Measurements from ENCODE around the gene TMEM151A.
"Not testable (repeated sequence)": the region's sequence is repeated elsewhere in the genome, so short reads cannot be mapped to it uniquely, and the experiment has no call there.

Gene TMEM151A

DNA sequence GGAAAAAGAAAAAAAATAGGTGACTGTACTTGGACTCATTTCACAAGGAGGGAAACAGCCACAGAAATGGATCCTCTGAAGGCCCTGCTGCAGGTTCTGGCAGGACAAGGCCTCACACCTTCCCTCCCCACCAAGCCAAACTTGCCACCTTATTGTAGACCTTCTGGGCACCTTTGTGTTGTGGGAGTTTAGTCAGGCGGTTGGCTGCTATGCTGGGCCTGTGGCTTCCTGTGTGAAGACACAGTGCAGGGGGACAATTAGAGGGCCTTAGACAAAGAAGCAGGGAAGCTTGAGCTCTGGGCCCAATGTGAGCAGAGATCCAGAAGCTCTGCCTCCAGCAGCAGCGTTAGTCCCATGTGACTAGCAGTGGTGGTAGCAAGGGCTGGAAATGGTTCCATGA, 19.1 kb upstream of the TMEM151A start:
- no peak overlapping the region for H2AFZ ChIP-seq (ENCODE audit: low read depth, low read length)
- H3K27me3 ChIP-seq (ENCODE audit: insufficient read depth, low read length), result no peaks in the 10 kb centered on the region
- peaks cover 12% of the 10 kb centered on the region for H3K4me1 ChIP-seq (ENCODE audit: insufficient read depth, low read length)
- H3K36me3 ChIP-seq (ENCODE audit: insufficient read depth, low read length), result peaks cover 41% of the 10 kb centered on the region
- H3K4me3 ChIP-seq (ENCODE audit: low read length), result no peak overlapping the region
- no peaks in the 10 kb centered on the region for H3K9me3 ChIP-seq (ENCODE audit: low read length)

DNA sequence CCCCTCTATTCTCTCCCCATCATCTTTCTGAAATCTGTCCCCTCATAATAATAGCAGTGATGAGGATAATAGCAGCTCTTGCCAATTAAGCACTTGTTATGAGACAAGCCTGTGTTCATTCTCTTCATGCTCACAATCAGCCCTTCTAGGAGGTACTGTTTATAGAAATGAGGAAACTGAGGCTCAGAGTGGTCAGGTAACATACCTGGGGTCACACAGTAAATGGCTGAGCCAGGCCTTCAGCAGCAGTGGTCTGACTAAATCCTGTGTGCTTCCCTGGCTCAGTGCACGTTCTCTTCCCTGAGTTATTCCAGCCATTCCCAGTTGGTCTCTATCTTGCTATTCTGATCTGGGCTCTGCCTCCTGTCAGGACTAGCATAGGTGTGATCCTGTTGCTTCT, 17.5 kb upstream of the TMEM151A start:
- Histone ChIP-seq H3K4me3 (ENCODE audit: low read length) (no peak overlapping the region), H3K36me3 (ENCODE audit: insufficient read depth, low read length) (peaks cover 41% of the 10 kb centered on the region), H3K4me1 (ENCODE audit: insufficient read depth, low read length) (peaks cover 18% of the 10 kb centered on the region), H3K9me3 (ENCODE audit: low read length) (no peaks in the 10 kb centered on the region), H3K27me3 (ENCODE audit: insufficient read depth, low read length) (no peaks in the 10 kb centered on the region), H2AFZ (ENCODE audit: low read depth, low read length) (no peak overlapping the region)

DNA sequence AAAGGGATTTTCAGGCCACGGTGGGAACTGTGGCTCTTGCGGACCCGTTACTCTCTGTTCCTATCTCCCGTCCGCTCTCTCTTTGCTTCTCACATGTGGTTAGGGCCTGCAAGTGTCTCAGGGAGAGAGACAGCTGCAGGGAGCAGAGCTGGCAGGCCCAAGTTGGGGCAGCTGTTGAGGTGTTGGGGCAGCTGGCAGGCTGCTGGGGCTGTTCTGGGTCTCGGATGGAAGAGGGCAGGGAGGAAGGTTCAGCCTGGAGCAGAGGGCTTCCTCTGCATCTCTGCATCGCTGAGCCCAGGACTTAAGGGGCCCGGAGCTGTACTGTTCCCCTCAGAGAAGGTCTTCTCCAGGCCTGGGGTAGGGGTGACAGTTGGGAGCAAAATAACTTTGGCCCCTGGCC, 16.3 kb upstream of the TMEM151A start:
- peaks cover 41% of the 10 kb centered on the region for H3K36me3 ChIP-seq (ENCODE audit: insufficient read depth, low read length)
- H3K9me3 ChIP-seq (ENCODE audit: low read length), result no peaks in the 10 kb centered on the region
- H3K4me3 ChIP-seq (ENCODE audit: low read length), result no peak overlapping the region
- H3K27me3 ChIP-seq (ENCODE audit: insufficient read depth, low read length), result no peaks in the 10 kb centered on the region
- no peak overlapping the region for H2AFZ ChIP-seq (ENCODE audit: low read depth, low read length)
- H3K4me1 ChIP-seq (ENCODE audit: insufficient read depth, low read length), result peaks cover 22% of the 10 kb centered on the region

DNA sequence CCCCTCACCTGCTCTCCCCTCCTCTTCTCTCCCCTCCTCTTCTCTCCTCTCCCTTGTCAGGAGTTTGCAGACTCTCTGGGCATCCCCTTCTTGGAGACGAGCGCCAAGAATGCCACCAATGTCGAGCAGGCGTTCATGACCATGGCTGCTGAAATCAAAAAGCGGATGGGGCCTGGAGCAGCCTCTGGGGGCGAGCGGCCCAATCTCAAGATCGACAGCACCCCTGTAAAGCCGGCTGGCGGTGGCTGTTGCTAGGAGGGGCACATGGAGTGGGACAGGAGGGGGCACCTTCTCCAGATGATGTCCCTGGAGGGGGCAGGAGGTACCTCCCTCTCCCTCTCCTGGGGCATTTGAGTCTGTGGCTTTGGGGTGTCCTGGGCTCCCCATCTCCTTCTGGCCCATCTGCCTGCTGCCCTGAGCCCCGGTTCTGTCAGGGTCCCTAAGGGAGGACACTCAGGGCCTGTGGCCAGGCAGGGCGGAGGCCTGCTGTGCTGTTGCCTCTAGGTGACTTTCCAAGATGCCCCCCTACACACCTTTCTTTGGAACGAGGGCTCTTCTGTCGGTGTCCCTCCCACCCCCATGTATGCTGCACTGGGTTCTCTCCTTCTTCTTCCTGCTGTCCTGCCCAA, 15.6 kb upstream of the TMEM151A start:
- Histone ChIP-seq H2AFZ (ENCODE audit: low read depth, low read length) (no peak overlapping the region), H3K4me3 (ENCODE audit: low read length) (no peak overlapping the region), H3K36me3 (ENCODE audit: insufficient read depth, low read length) (peaks cover 41% of the 10 kb centered on the region), H3K9me3 (ENCODE audit: low read length) (no peaks in the 10 kb centered on the region), H3K4me1 (ENCODE audit: insufficient read depth, low read length) (peaks cover 29% of the 10 kb centered on the region), H3K27me3 (ENCODE audit: insufficient read depth, low read length) (no peaks in the 10 kb centered on the region)

DNA sequence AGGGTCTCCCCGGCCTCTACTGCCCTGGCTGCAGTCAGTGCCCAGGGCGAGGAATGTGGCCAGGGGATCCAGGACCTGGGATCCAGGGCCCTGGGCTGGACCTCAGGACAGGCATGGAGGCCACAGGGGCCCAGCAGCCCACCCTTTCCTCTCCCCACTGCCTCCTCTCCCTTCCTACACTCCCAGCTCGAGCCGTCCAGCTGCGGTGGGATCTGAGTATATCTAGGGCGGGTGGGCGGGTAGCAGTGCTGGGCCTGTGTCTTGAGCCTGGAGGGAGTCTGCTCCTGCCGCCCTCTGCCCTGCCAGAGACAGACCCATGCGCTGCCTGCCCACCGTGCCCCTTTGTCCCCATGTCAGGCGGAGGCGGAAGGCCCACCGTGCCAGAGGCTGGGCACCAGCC, 15.1 kb upstream of the TMEM151A start:
- peaks cover 35% of the 10 kb centered on the region for H3K4me1 ChIP-seq (ENCODE audit: insufficient read depth, low read length)
- not testable (repeated sequence) for H3K9me3 ChIP-seq (ENCODE audit: low read length); H3K27me3 ChIP-seq (ENCODE audit: insufficient read depth, low read length); H2AFZ ChIP-seq (ENCODE audit: low read depth, low read length); H3K4me3 ChIP-seq (ENCODE audit: low read length)
- peaks cover 42% of the 10 kb centered on the region for H3K36me3 ChIP-seq (ENCODE audit: insufficient read depth, low read length)

DNA sequence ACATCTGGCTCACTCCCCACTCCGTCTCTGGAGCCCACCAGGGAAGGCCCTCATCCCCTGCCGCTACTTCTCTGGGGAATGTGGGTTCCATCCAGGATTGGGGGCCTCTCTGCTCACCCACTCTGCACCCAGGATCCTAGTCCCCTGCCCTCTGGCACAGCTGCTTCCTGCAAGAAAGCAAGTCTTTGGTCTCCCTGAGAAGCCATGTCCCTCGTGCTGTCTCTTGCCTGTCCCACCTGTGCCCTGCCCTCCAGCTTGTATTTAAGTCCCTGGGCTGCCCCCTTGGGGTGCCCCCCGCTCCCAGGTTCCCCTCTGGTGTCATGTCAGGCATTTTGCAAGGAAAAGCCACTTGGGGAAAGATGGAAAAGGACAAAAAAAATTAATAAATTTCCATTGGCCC, 14.6 kb upstream of the TMEM151A start:
- H2AFZ ChIP-seq (ENCODE audit: low read depth, low read length); H3K27me3 ChIP-seq (ENCODE audit: insufficient read depth, low read length); H3K9me3 ChIP-seq (ENCODE audit: low read length); H3K4me3 ChIP-seq (ENCODE audit: low read length): not testable (repeated sequence)
- Histone ChIP-seq H3K36me3 (ENCODE audit: insufficient read depth, low read length) (peaks cover 38% of the 10 kb centered on the region), H3K4me1 (ENCODE audit: insufficient read depth, low read length) (peaks cover 39% of the 10 kb centered on the region)

DNA sequence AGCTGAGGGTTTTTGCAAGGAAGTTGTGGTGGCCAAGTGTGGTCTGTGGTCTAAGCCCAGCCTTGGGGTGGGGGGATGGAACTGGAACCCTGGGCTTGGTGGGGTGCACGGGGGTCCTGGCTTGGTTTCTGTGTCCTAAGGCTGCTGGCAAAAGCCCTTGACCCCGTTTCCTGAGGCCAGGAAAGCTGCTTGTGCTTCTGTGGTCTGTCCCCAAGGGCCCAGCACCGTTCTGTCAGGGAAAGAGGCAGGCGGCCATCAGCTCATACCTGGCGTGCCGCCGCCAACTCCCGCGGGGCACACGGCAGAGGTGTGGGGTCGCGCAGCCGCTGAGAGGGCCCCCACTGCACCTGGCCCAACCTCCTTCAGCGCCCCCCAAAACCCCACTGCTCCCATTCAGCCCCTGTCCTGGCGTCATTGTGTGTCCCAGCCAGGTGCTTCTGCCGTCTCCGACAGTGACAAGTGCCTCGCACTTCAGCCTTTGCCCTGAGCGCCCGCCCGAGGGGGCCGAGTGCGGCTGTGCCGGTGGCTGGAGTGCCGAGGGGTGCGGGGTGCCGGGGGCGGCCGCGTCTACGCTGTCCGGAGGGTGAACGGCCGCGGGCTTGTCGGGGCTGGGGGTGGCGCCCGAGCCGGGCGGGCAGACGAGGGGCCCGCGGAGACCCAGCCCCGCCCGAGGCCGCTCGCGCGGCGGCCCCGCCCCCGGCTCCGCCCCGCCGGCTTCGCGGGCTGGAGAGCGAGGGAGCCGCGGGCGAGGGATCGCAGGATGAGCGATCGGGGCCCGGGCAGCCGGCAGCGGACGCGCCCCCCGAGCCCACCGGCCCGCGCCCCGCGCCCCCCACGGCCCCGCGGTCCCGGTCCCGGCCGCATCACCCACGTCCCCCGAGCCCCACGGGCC, 14.0 kb upstream of the TMEM151A start, which contains the start of gene CNIH2:
Gene CNIH2 (plus strand): TSS at position 705 of the 892 bp plus-strand sequence. CDS start 282 bp downstream, outside the sequence.
- H2AFZ ChIP-seq (ENCODE audit: low read depth, low read length), result no peak within 1 kb of the TSS
- H3K27me3 ChIP-seq (ENCODE audit: insufficient read depth, low read length), result no peaks in the 10 kb centered on the region
- no peaks in the 10 kb centered on the region for H3K9me3 ChIP-seq (ENCODE audit: low read length)
- peak within 1 kb of the TSS; percentile 71 for H3K4me3 ChIP-seq (ENCODE audit: low read length)
- peaks cover 43% of the 10 kb centered on the region for H3K4me1 ChIP-seq (ENCODE audit: insufficient read depth, low read length)
- peaks cover 31% of the 10 kb centered on the region for H3K36me3 ChIP-seq (ENCODE audit: insufficient read depth, low read length)

DNA sequence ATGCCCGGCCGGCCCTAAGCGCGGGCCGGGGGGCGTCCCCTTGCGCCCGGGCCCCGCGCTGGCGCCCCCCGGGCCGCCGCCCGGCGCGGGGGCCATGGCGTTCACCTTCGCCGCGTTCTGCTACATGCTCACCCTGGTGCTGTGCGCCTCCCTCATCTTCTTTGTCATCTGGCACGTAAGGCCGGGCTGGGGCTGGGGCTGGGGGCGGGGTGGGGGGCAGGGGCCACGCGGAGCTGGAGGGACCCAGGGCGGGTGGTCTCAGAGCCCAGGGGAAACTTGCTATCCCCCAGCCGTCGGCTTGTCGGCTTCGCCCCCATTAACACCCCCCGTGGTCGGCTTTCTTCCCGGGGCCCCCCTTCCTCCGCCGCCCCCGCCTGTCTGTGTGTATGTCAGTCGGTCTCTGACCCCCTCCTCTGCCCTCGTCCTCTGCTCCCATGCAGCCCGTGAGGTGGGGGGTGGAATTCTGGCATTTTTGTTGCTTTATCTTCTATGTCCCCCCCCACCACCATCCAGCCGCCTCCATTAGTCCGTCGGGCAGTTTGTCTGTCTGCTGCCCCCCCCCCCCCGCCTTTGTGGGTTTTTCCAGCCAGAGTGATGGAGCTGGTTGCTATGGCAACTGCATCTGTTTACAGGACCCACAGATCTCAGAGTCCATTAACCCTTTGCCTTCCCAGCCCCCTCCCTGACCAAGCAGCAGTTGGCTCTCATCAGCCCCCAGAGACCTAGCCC, 13.2 kb upstream of the TMEM151A start:
- Histone ChIP-seq H2AFZ (ENCODE audit: low read depth, low read length) (no peak overlapping the region), H3K36me3 (ENCODE audit: insufficient read depth, low read length) (peaks cover 29% of the 10 kb centered on the region), H3K4me1 (ENCODE audit: insufficient read depth, low read length) (peaks cover 50% of the 10 kb centered on the region), H3K4me3 (ENCODE audit: low read length) (peak overlapping the region; percentile 71), H3K9me3 (ENCODE audit: low read length) (no peaks in the 10 kb centered on the region), H3K27me3 (ENCODE audit: insufficient read depth, low read length) (no peaks in the 10 kb centered on the region)

DNA sequence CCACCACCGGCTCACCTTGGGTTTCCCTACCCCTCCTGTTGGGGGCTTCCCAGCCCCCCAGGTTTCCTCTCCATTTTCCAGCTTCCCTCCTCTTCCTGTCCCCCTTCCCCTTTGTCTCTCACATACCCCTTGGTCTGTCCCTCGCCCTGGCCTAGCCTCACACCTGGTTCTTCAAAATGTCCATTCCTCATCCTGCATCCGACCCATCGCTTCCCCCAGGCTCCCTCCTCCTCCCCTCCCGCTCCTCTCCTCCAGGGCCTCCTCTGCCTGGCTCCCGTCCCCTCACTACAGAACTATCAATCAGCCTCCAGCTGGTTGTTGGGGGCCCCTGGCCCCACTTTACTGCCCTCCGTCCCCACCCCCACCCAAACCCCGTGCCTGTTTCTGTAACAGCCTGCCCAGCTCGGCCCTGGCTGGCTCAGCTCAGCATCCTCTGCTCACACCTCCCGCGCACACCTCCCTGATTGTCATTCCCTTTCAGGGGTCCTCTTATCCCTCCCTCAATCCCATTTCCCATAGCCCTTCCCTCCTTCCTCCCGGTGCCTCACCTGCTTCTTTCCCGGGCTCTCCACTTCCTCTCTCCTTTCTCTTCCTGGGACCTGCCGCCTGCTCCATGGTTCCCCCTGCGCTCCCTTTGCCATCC, 12.5 kb upstream of the TMEM151A start:
- no peaks in the 10 kb centered on the region for H3K27me3 ChIP-seq (ENCODE audit: insufficient read depth, low read length)
- peak overlapping the region; percentile 71 for H3K4me3 ChIP-seq (ENCODE audit: low read length)
- no peak overlapping the region for H2AFZ ChIP-seq (ENCODE audit: low read depth, low read length)
- H3K36me3 ChIP-seq (ENCODE audit: insufficient read depth, low read length), result peaks cover 25% of the 10 kb centered on the region
- H3K4me1 ChIP-seq (ENCODE audit: insufficient read depth, low read length), result peaks cover 50% of the 10 kb centered on the region
- H3K9me3 ChIP-seq (ENCODE audit: low read length), result no peaks in the 10 kb centered on the region

DNA sequence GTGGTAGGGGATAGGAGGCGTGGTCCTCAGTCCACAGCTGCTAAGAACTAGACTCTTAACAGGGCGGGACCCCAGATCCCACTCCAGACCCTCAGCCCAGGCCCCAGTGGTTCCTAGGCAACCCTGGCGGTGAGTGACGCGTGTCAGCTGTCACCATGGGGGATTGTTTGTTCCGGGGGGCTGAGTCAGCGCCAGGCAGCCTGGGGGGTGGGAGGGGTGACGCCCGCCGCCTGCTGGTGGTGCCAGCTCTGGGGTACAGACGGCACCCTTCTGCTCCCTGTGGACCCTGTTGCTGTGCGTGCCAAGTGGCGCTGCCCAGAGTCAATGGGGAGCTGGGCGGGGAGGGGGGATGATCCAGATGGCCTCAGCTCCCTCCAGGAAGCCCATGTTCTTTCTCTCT, 11.3 kb upstream of the TMEM151A start:
- Histone ChIP-seq H3K4me3 (ENCODE audit: low read length) (no peak overlapping the region), H3K9me3 (ENCODE audit: low read length) (no peaks in the 10 kb centered on the region), H3K36me3 (ENCODE audit: insufficient read depth, low read length) (peaks cover 23% of the 10 kb centered on the region), H2AFZ (ENCODE audit: low read depth, low read length) (no peak overlapping the region), H3K27me3 (ENCODE audit: insufficient read depth, low read length) (no peaks in the 10 kb centered on the region), H3K4me1 (ENCODE audit: insufficient read depth, low read length) (peaks cover 50% of the 10 kb centered on the region)

DNA sequence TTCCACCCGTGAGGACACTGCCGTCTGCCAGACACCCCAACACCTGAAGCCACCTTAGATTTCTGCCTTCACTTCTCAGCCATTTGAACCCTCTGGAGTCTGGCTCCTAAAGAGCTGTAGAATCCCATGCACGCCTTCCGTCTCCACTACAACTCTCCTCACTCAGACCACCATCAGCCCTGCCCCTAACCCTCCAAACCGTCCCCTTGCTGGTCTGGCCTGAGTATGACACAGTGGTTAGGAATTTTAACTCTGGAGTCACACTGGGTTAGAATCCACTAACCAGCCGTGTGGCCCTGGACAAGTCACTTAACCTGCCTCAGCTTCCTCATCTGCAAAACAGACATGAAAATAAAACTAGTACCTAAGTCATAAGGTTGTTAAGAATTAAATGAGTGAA, 10.7 kb upstream of the TMEM151A start:
- Histone ChIP-seq H3K9me3 (ENCODE audit: low read length) (no peaks in the 10 kb centered on the region), H3K36me3 (ENCODE audit: insufficient read depth, low read length) (peaks cover 22% of the 10 kb centered on the region), H3K27me3 (ENCODE audit: insufficient read depth, low read length) (no peaks in the 10 kb centered on the region), H3K4me3 (ENCODE audit: low read length) (no peak overlapping the region), H3K4me1 (ENCODE audit: insufficient read depth, low read length) (peaks cover 50% of the 10 kb centered on the region), H2AFZ (ENCODE audit: low read depth, low read length) (no peak overlapping the region)

DNA sequence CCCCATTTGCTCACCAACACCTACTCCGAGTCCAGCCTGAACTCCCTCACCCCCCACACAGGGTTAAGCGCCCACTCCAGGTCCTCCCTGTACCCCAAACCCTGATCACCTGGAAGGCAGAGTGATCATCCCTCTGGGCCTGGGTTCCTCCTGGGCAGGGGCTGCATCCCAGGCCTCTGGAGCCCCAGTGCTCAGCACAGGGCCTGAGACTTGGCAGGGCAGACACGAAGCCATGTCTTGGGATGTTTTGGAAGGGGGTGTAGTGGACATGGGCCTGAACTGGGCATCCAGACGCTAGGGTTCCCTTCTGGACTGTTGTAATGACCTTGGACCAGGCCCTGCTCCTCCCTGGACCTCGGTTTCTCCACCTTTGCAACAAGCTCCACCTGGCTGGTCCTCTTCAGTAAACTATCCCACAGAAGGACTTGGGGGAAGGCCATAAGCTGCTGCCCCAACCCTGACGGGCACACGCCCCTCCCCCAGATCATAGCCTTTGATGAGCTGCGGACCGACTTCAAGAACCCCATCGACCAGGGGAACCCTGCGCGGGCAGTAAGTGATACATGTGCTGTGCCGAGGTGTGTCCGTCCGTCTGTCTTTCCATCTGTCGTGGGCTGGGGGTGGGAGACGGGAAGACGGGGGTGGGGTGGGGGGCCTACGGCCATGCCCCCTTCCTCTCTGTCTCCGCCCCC, 9.8 kb upstream of the TMEM151A start:
- Histone ChIP-seq H3K4me1 (ENCODE audit: insufficient read depth, low read length) (peaks cover 50% of the 10 kb centered on the region), H3K4me3 (ENCODE audit: low read length) (no peak overlapping the region), H2AFZ (ENCODE audit: low read depth, low read length) (no peak overlapping the region), H3K36me3 (ENCODE audit: insufficient read depth, low read length) (peaks cover 22% of the 10 kb centered on the region), H3K9me3 (ENCODE audit: low read length) (no peaks in the 10 kb centered on the region), H3K27me3 (ENCODE audit: insufficient read depth, low read length) (no peaks in the 10 kb centered on the region)
